ENCODE data around the gene MAP2K5. TPM values are rescaled to one million over a fixed set of nuclear protein-coding genes. Genes with fewer than 3 reads are reported as not detected.

The MAP2K5 gene
- total RNA-seq, 2 donors from 2014 or later = 13.9 to 15.4 TPM

- no peak for DNase-seq
- no peak for ATAC-seq
- intact Hi-C loops (cut with DNase I) = no loop called here
These were observed 153.6 kb downstream of the MAP2K5 start for GRCh38 chr15:67696087-67696486.

GRCh38 chr15:67700023-67700422, 157.5 kb downstream of the MAP2K5 start:
- intact Hi-C loops (cut with DNase I) = no loop called here
- ATAC-seq = no peak

GRCh38 chr15:67701669-67702068, 159.2 kb downstream of the MAP2K5 start:
- intact Hi-C loops (cut with DNase I) = no loop called here
- DNase-seq (no peak), ATAC-seq (no peak)

More at GRCh38 chr15:67700023-67700422, 157.5 kb downstream of the MAP2K5 start:
- DNase-seq = no peak

- ATAC-seq = no peak
- intact Hi-C loops (cut with DNase I) = no loop called here
- no peak for DNase-seq
These were observed 165.2 kb downstream of the MAP2K5 start for GRCh38 chr15:67707520-67708283.

DNA sequence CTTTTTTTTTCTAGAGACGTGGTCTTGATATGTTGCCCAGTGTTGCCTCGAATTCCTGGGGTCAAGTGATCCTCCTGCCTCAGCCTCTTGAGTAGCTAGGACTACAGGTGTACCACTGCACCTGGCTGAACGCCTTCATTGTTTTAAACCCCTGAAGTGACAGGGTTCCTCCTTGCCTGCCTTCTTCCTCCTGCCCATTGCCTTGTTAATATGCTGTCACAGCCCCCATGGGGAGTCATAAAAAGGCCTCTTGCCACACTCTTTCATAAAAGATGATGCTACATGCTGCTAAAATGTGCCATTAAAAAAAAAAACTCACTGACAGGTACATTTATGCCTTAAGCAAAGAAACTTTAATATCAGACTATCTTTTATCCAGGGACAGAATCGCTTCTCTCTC, 166.0 kb downstream of the MAP2K5 start:
- intact Hi-C loops (cut with DNase I) = no loop called here
- ATAC-seq = no peak
- no peak for DNase-seq

DNA sequence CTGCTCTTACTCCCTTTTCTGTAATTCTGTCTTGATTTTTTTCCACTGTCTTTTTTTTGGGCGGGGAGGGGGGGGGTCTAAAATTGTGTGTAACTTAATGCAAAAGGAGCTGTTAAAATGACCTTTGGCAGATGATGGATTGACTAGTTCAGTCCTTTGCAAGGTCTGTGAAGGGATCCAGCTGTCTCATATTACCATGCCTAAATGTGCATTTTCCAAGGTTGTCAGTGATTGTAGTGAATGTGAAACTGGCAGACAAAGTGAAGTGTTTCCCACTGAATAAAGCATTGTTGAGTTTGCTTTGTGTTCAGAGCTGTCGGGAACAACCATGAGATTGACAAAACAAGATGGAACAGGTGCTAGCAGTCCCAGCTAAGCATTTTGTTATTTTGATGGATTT, 172.7 kb downstream of the MAP2K5 start:
- intact Hi-C loops (cut with DNase I) = no loop called here
- DNase-seq (no peak), ATAC-seq (no peak)

GRCh38 chr15:67716171-67716570, 173.7 kb downstream of the MAP2K5 start:
- intact Hi-C loops (cut with DNase I) = no loop called here
- ATAC-seq (no peak), DNase-seq (no peak)

GRCh38 chr15:67717776-67718175, 175.3 kb downstream of the MAP2K5 start:
- no peak for ATAC-seq
- DNase-seq = no peak
- intact Hi-C loops (cut with DNase I) = no loop called here

DNA sequence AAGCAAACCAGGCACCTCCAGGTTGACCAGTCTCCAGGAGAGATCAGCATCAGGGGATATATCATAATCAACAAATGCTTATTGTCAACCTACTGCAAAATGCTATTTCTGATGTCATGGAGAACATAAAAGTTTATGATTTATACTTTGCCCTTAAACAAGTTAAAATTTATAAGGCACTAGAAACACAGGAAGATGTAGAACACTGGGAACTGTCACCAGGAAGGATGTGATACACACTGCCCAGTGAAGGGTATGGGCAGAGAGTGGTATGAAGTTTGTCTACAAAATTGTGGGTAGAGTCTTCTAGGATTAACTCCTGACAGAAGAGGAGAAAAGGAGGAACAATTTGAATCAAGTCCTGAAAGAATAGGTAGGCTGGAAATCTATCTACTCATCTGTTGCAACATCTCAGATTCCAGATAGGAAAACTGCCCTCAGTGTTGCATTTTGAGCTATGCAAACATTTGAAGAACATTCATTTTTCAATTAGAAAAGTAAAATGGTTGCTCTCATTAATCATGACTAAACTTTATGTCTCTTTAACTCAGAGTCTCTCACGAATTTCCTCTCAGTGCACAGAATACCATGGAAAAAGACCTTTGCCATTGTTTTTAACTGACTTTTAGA, 176.9 kb downstream of the MAP2K5 start:
- no peak for DNase-seq
- ATAC-seq = no peak
- intact Hi-C loops (cut with DNase I) = no loop called here

GRCh38 chr15:67720556-67721175, 178.2 kb downstream of the MAP2K5 start:
- ATAC-seq (no peak), DNase-seq (no peak)
- intact Hi-C loops (cut with DNase I) = no loop called here

GRCh38 chr15:67722030-67722817, 179.7 kb downstream of the MAP2K5 start:
- no peak for ATAC-seq
- DNase-seq = no peak
- intact Hi-C loops (cut with DNase I) = no loop called here

DNA sequence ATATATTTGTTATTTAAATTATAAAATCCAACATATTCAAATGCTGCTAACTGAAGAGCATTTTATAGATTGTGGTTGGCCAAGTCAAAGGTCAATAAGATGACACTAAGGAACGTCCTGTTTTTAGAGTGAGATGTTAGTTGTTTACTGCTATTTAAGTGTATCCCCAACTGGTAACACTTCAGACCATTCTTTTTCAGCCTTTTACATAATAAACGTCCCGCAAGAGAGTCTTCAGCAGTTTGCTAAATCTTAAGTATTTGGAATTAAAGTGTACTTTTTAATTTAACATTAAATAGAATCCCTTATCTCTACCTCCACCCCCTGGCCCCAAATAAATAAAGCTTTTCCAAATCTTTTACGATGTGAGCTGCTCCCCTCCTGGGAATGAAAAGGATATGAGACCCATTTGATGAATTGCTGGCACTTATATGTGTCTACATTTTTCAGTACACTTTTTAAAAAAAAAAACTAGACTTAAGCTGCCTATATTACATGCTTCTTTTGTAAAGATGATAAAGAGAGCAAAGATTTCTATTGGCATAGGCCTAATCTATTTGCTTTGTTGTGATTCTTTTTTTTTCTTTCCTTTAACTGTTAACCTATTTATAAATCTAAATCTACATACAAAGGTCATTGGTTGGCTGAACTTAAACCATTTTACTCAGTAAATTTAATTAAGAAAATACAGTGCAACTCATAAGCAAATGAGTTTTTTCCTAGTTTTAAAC, 181.0 kb downstream of the MAP2K5 start:
- DNase-seq = no peak
- ATAC-seq = no peak
- intact Hi-C loops (cut with DNase I) = no loop called here

DNA sequence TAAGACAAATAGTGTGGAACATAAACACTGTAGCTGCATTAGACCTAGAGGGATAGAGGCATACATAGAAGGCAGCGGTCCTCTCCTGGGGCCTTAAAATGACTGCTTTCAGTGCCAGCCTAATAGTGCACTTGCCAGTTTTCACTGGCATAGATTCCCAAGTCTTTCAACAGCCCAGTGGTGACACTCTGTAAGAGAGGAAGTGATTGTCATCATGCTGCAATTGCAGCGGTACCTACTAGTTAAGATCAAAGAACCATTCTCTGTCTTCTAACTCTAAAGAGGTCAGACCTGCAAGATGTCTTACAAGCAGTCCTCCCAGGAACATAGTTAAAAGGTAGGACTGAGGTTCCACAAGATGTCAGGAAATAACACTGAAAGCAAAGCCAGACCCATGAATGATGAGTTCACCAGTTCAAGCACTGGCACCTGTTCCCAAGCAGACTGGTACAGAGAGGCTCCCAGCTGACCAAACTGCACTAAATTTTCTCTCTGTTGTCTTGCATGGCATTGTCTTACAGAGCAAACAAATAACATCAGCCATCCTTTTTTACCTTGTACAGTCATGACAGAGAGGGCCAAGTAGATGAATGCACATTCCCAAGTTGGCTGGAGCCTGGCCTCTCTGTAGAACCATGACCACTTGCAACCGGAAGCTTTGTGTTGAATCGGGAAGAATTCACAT, 182.3 kb downstream of the MAP2K5 start:
- DNase-seq (no peak), ATAC-seq (peak in 1 of 2 donors; percentile 77)
- intact Hi-C loops (cut with DNase I) = no loop called here

GRCh38 chr15:67730135-67730534, 187.6 kb downstream of the MAP2K5 start:
- intact Hi-C loops (cut with DNase I) = no loop called here
- DNase-seq (no peak), ATAC-seq (no peak)

GRCh38 chr15:67731112-67731721, 188.7 kb downstream of the MAP2K5 start:
- ATAC-seq = no peak
- DNase-seq = no peak
- intact Hi-C loops (cut with DNase I) = no loop called here

DNA sequence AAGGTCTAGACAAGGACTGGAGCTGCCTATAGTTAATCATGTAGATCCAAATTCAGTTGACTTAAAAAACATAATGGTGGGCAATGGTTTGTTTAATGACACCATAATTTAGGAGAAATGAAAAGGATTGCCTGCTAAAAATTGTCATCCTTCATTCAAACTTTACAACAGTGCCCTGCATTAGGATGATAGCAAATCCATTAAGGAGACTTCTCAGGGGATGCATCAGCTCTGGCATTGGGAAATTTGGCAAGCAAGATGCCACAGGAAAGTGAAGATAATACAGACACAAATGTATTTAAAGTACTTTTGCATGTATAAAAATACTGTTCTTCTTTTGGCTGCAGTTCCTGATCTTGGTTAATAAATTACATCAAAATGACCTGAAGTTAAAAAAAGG, 189.7 kb downstream of the MAP2K5 start:
- no peak for ATAC-seq
- no peak for DNase-seq
- intact Hi-C loops (cut with DNase I) = no loop called here

DNA sequence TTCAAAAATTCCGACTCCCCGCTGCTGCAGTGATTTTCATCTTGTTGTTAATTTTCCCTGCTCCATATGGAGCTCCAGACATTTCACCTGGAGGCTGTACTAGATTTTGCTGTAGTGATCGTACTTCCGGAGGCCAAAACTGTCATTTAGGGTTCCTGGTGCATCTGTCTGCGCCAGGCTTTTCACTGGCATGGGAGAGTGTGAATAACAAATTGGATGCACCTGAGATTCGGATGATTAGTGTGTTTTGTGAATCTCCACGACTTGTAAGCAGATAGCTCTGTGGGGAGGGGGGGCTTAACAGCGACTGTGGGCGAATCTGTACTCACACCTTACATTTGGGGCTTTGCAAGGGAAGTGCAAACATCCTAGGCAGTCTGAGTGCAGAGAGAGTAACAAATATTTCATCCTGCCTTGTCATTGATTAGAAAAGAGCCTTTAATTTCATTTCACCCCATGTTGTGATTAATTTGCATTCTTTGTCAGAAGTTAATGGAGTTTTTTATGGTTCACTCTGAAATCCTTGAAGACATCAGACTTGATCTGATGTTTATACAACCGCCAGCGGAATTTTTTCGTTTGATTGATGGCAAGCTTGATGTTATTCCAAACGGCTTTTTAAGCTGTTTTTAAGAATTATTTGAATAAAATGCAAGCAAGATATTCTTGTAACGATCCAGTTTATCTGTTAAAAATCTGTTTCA, 190.3 kb downstream of the MAP2K5 start:
- DNase-seq (no peak), ATAC-seq (no peak)
- intact Hi-C loops (cut with DNase I) = no loop called here

DNA sequence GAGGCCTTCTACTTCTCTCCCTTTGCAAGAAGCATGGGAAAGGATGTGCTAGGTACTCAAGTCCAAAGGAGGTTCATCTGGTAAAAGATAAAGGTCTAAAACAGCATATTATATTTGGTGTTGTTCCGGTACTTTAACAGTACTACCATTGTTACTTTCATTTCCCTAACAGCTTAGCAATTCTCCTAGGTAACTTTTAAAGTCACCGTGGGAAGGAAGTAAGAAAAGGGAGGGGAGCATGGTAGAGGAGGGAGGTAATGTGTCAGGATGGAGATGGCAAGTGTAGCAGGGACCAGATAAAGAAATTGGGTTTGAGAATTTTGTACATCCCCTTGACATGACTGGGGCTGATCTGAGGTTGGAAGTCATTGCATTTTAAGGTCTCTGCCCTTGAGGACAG, 193.4 kb downstream of the MAP2K5 start:
- ATAC-seq = no peak
- intact Hi-C loops (cut with DNase I) = no loop called here
- no peak for DNase-seq

All from left cardiac atrium (tissue), 4 donors.